Brain microvascular endothelial cell (primary cell): ENCODE results near the gene TRNAU1AP.
"Not testable (repeated sequence)": the region's sequence is repeated elsewhere in the genome, so short reads cannot be mapped to it uniquely, and the experiment has no call there.

Experiments
- DNase-seq: peaks from one replicate; pipeline ENCODE4 v3.0.0-alpha.2; 2020
- H3K27ac ChIP-seq: fragments of 250-450 bp; sonication (Bioruptor Pico); 2 replicates; pipeline ENCODE4 v1.5.1; 2020; ENCODE audit warnings: mild to moderate bottlenecking, moderate library complexity
- H3K27me3 ChIP-seq: fragments of 250-450 bp; sonication (Bioruptor Pico); replicated peaks from 2 replicates; pipeline ENCODE4 v1.5.1; 2020; ENCODE audit warnings: mild to moderate bottlenecking
- H3K36me3 ChIP-seq: fragments of 250-450 bp; sonication (Bioruptor Pico); replicated peaks from 2 replicates; pipeline ENCODE4 v1.5.1; 2020; ENCODE audit warnings: mild to moderate bottlenecking
- H3K4me3 ChIP-seq: 2 replicates; pipeline ENCODE4 v1.5.1; 2011; ENCODE audit warnings: low read depth, mild to moderate bottlenecking, control low read depth, low read length, moderate library complexity
- in situ Hi-C: cut with HindIII; loops from 2 replicates; pipeline ENCODE4 v1.10.0; 2017; ENCODE audit warnings: low sequenced_read_pairs, low pct_ligation_motif_present
- TF ChIP-seq, protein P1 (sequence below): IDR thresholded peaks from 2 replicates; pipeline ENCODE4 v1.5.1; 2011; ENCODE audit warnings: low read depth, mild to moderate bottlenecking, moderate library complexity, low read length, control low read depth, inconsistent platforms; ENCODE audit errors: missing control alignments

Gene TRNAU1AP

DNA sequence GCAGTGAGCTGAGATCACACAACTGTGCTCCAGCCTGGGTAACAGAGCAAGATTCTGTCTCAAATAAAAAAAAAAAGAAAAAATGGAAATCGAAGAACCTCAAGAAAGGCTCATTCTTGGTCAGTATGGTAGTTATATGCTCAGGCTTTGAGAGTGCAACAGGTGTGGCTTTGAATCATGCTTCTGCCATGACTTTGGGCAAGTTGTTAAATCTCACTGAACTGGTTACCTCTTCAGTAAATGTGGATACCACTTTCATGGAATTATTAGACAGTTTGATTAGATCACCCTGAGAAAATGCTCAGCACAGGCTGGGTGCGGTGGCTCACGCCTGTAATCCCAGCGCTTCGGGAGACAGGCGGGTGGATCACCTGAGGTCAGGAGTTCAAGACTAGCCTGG is 12.8 kb downstream of the TRNAU1AP start:
- TF ChIP-seq, protein P1, sequence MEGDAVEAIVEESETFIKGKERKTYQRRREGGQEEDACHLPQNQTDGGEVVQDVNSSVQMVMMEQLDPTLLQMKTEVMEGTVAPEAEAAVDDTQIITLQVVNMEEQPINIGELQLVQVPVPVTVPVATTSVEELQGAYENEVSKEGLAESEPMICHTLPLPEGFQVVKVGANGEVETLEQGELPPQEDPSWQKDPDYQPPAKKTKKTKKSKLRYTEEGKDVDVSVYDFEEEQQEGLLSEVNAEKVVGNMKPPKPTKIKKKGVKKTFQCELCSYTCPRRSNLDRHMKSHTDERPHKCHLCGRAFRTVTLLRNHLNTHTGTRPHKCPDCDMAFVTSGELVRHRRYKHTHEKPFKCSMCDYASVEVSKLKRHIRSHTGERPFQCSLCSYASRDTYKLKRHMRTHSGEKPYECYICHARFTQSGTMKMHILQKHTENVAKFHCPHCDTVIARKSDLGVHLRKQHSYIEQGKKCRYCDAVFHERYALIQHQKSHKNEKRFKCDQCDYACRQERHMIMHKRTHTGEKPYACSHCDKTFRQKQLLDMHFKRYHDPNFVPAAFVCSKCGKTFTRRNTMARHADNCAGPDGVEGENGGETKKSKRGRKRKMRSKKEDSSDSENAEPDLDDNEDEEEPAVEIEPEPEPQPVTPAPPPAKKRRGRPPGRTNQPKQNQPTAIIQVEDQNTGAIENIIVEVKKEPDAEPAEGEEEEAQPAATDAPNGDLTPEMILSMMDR, result no peak
- peaks cover 55% of the 10 kb centered on the region for H3K36me3 ChIP-seq
- H3K4me3 ChIP-seq, result no peak overlapping the region
- no peak overlapping the region for H3K27ac ChIP-seq
- in situ Hi-C loops, result no loop called here
- H3K27me3 ChIP-seq, result no peaks in the 10 kb centered on the region
- no peak for DNase-seq

DNA sequence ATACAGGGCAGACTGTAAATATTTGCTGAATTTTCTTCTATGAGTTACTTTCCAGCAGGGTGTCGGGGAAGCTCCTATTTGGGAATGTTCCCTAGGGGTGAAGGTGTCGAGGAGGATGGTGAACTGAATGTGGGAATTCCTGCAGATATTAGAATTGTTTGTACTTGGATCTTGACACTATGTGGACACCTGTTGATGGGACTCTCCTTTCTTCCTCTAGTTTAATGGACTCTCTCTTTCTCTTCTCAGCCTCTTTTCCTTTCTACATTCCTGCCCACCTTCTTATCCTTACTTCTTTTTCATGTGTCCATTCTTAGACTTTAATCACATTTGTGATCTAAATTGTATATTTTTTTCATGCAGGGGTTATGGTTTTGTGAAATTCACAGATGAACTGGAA is 14.0 kb downstream of the TRNAU1AP start:
- no peak overlapping the region for H3K27ac ChIP-seq
- no peak for DNase-seq
- H3K27me3 ChIP-seq, result no peaks in the 10 kb centered on the region
- TF ChIP-seq, protein P1, result no peak
- H3K36me3 ChIP-seq, result peaks cover 54% of the 10 kb centered on the region
- no peak overlapping the region for H3K4me3 ChIP-seq
- in situ Hi-C loops, result no loop called here

GRCh38 chr1:28571911-28572310 is 19.0 kb downstream of the TRNAU1AP start:
- H3K27me3 ChIP-seq, result no peaks in the 10 kb centered on the region
- H3K36me3 ChIP-seq, result peaks cover 43% of the 10 kb centered on the region
- no peak overlapping the region for H3K27ac ChIP-seq
- in situ Hi-C loops, result no loop called here
- no peak for DNase-seq
- TF ChIP-seq, protein P1, result no peak
- no peak overlapping the region for H3K4me3 ChIP-seq

- DNase-seq, result peak; percentile 72
- in situ Hi-C loops, H3K4me3 ChIP-seq, H3K27me3 ChIP-seq: not testable (repeated sequence)
- Histone ChIP-seq H3K36me3 (peaks cover 47% of the 10 kb centered on the region), H3K27ac (peak overlapping the region; percentile 66)
Observed at GRCh38 chr1:28572891-28573290, 20.0 kb downstream of the TRNAU1AP start.

DNA sequence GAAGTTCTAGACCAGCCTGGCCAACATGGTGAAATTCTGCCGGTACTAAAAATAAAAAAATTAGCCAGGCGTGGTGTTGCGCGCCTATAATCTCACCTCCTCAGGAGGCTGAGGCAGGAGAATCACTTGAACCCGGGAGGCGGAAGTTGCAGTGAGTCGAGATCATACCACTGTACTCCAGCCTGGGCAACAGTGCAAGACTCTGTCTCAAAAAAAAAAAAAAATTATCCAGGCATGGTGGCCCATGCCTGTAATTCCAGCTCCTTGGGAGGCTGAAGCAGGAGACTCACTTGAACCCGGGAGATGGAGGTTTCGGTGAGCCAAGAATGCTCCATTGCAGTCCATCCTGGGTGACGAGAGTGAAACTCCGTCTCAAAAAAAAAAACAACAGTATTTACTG is 20.7 kb downstream of the TRNAU1AP start:
- DNase-seq, result no peak
- H3K4me3 ChIP-seq, result no peak overlapping the region
- peaks cover 47% of the 10 kb centered on the region for H3K36me3 ChIP-seq
- no peak overlapping the region for H3K27ac ChIP-seq
- in situ Hi-C loops, result no loop called here
- TF ChIP-seq, protein P1, result no peak
- H3K27me3 ChIP-seq, result no peaks in the 10 kb centered on the region

- Histone ChIP-seq H3K27me3 (no peaks in the 10 kb centered on the region), H3K36me3 (peaks cover 54% of the 10 kb centered on the region), H3K4me3 (no peak overlapping the region), H3K27ac (no peak overlapping the region)
- no peak for DNase-seq
- in situ Hi-C loops, result no loop called here
- TF ChIP-seq, protein P1, result no peak
Observed at GRCh38 chr1:28577052-28577678, 24.3 kb downstream of the TRNAU1AP start.
